Natural killer cell (primary cell): ENCODE data around the gene TMEM87B. TPM values are rescaled to one million over a fixed set of nuclear protein-coding genes. Genes with fewer than 3 reads are reported as not detected.

Experiments
- ATAC-seq, 3 donors: fragments of 150-1000 bp in 2 of 3; fragments of 200-7000 bp in 1 of 3; cut with Tn5 transposase; 1 replicate in 1 of 3; 2 replicates in 2 of 3; pipeline ENCODE4 v1.10.0; 2021; ENCODE audit warnings: mild to moderate bottlenecking in 2 of 3, moderate library complexity in 2 of 3
- DNase-seq, 2 donors: peaks; one replicate each; pipeline versions ENCODE4 v3.0.0 to v3.0.0-alpha.2; 2013 to 2021; ENCODE audit warnings: mixed read lengths in 1 of 2
- H3K27ac ChIP-seq: one replicate; pipeline ENCODE4 v1.5.1; 2013; ENCODE audit warnings: mild to moderate bottlenecking, low read length
- H3K27me3 ChIP-seq: one replicate; pipeline ENCODE4 v1.6.1; 2013; ENCODE audit warnings: low read length; ENCODE audit not compliant: control insufficient read depth, insufficient read depth
- H3K36me3 ChIP-seq: one replicate; pipeline ENCODE4 v1.6.1; 2013; ENCODE audit warnings: low read length; ENCODE audit not compliant: control insufficient read depth, insufficient read depth
- H3K4me1 ChIP-seq: one replicate; pipeline ENCODE4 v1.6.1; 2013; ENCODE audit warnings: low read length; ENCODE audit not compliant: control insufficient read depth, insufficient read depth
- H3K4me3 ChIP-seq: one replicate; pipeline ENCODE4 v1.5.1; 2013; ENCODE audit warnings: low read length
- H3K9me3 ChIP-seq: one replicate; pipeline ENCODE4 v1.6.1; 2013; ENCODE audit warnings: low read length; ENCODE audit not compliant: control insufficient read depth, insufficient read depth
- H3K27ac Mint-ChIP-seq, 2 donors: one replicate each; pipeline ENCODE4 v1.8.0; 2022; ENCODE audit warnings: mild to moderate bottlenecking in 2 of 2, mixed read lengths in 2 of 2, moderate library complexity in 1 of 2
- H3K27me3 Mint-ChIP-seq, 2 donors: one replicate each; pipeline ENCODE4 v1.8.0; 2022; ENCODE audit warnings: low read depth in 2 of 2, mixed read lengths in 2 of 2
- H3K36me3 Mint-ChIP-seq: one replicate; pipeline ENCODE4 v1.8.0; 2022; ENCODE audit warnings: mixed read lengths
- H3K4me1 Mint-ChIP-seq, 2 donors: one replicate each; pipeline ENCODE4 v1.8.0; 2022; ENCODE audit warnings: mixed read lengths in 2 of 2
- H3K4me3 Mint-ChIP-seq: one replicate; pipeline ENCODE4 v1.8.0; 2022; ENCODE audit warnings: mild to moderate bottlenecking, moderate library complexity, mixed read lengths
- H3K9me3 Mint-ChIP-seq, 2 donors: one replicate each; pipeline ENCODE4 v1.8.0; 2022; ENCODE audit warnings: mixed read lengths in 2 of 2
- WGBS: methylation state at CpG from one replicate; pipeline ENCODE4 v1.1.7; 2013; ENCODE audit warnings: missing lambda C conversion rate; ENCODE audit not compliant: insufficient coverage; 5-methylcytosine and 5-hydroxymethylcytosine counted together
- intact Hi-C: fragments of 100-400 bp; cut with micrococcal nuclease; formaldehyde crosslinking; loops from one replicate; pipeline ENCODE4 v1.14.2; 2022
- total RNA-seq, 4 donors: library from RNA; stranded (reverse); fragments of 120-200 nt in 1 of 4; gene quantifications; one replicate each; pipeline versions ENCODE4 v1.2.3 to v1.2.4, GENCODE V29; 2013 to 2022
- TF ChIP-seq, protein P1 (sequence below): fragments of 200-600 bp; IDR thresholded peaks from one replicate; pipeline ENCODE4 v1.8.0; 2022; ENCODE audit warnings: antibody characterized with exemption

Gene TMEM87B
- total RNA-seq, 3 donors from 2014 or later (not counting 1 experiment from before 2014, with no cell fraction given): 9.6 to 15.7 (median 13.6) TPM

DNA sequence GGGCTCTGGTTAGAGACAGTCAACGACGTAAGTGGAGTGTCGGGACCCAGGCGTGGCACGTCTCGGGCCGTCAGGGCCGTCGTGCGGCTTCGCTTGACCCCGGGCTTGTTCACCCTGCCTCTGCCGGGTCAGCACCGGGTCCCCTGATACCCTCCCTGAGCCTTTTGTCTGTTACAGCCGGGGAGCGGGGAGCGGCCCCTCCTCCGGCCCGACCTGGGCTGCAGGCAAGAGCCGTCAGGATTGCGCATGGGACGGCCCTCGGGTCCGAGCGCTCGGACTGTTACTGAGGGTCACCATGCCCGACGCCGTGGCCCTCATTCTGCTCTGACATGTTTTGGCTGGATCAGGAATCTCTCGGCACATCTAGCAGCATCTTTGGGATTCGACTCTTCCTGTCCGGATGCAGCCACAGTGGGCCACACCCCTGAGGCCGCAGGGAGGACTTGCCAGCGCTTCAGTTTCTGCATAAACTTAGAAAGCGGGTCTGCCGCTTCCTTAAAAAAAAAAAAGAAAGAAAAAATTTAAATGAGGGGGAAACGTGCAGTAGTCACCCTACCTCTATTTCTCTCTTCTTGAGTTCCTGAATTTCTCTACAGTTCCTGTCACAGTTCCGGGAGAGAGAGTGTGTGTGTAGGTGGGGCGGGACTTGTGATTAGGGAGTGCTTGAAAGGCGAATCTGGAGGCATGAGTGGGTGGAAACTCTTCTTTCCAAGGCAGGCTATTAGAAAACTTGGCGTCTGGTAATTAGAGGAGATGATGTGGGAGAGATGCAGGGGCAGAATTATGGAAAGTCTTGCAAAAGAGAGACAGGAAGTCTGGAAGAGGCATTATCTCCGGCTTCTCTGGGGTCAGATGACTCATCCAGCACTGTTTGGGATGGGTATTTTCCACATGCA lies 909 bp downstream of the TMEM87B start:
- intact Hi-C loops: loop anchor here (1.0 to 2.0 kb wide), 2 partner anchors 171 to 198 kb away; partner anchors contain the start of gene ANAPC1

DNA sequence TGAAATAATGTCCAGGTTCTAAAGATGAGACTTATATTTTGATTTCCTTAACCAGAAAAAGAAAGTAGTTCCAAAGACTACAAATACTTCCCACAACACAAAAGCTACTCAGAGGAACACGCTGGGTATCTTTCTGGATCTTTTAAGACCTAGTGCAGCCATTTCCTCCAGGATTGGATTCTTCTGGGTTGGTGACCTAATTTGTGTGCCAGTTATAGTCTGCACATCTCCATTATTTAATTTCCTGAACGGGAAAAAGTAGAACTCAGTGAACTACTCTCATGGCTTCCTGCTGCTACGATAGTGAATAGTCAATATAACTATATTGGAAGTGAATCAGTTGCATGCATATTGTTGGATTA lies 1.5 kb downstream of the TMEM87B start:
- ATAC-seq (no peak), DNase-seq (no peak)
- 59% methylated on average over 3 of the region's 3 CpGs for WGBS
- peaks cover 15% of the 10 kb centered on the region for H3K4me1 ChIP-seq
- no peak overlapping the region for H3K4me3 ChIP-seq
- no peaks in the 10 kb centered on the region for H3K36me3 Mint-ChIP-seq
- H3K36me3 ChIP-seq: peaks cover 7% of the 10 kb centered on the region
- intact Hi-C loops: no loop called here
- H3K4me3 Mint-ChIP-seq: peak overlapping the region; percentile 97
- H3K4me1 Mint-ChIP-seq: peaks cover 47% of the 10 kb centered on the region in 2 donors
- no peak overlapping the region for H3K27ac ChIP-seq
- H3K9me3 Mint-ChIP-seq: no peaks in the 10 kb centered on the region
- no peaks in the 10 kb centered on the region for H3K27me3 ChIP-seq
- H3K27ac Mint-ChIP-seq: peak overlapping the region; percentile 92
- H3K27me3 Mint-ChIP-seq: no peaks in the 10 kb centered on the region
- H3K9me3 ChIP-seq: no peaks in the 10 kb centered on the region
- TF ChIP-seq, protein P1, sequence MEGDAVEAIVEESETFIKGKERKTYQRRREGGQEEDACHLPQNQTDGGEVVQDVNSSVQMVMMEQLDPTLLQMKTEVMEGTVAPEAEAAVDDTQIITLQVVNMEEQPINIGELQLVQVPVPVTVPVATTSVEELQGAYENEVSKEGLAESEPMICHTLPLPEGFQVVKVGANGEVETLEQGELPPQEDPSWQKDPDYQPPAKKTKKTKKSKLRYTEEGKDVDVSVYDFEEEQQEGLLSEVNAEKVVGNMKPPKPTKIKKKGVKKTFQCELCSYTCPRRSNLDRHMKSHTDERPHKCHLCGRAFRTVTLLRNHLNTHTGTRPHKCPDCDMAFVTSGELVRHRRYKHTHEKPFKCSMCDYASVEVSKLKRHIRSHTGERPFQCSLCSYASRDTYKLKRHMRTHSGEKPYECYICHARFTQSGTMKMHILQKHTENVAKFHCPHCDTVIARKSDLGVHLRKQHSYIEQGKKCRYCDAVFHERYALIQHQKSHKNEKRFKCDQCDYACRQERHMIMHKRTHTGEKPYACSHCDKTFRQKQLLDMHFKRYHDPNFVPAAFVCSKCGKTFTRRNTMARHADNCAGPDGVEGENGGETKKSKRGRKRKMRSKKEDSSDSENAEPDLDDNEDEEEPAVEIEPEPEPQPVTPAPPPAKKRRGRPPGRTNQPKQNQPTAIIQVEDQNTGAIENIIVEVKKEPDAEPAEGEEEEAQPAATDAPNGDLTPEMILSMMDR: no peak

More for the DNA sequence above, 909 bp downstream of the TMEM87B start:
- Histone ChIP-seq H3K36me3 (peaks cover under 1% of the 10 kb centered on the region), H3K27ac (peak overlapping the region; percentile 86), H3K9me3 (no peaks in the 10 kb centered on the region), H3K4me1 (peaks cover 15% of the 10 kb centered on the region), H3K4me3 (peak overlapping the region; percentile 69), H3K27me3 (no peaks in the 10 kb centered on the region)
- DNase-seq: peak in 1 of 2 donors; percentile 57
- no peak for ATAC-seq
- Mint-ChIP-seq H3K27me3 (no peaks in the 10 kb centered on the region), H3K36me3 (no peaks in the 10 kb centered on the region), H3K27ac (peak overlapping the region; percentile 92), H3K4me3 (peak overlapping the region; percentile 97), H3K9me3 (no peaks in the 10 kb centered on the region), H3K4me1 (peaks cover 43 to 47% of the 10 kb centered on the region in 2 donors)
- TF ChIP-seq, protein P1: no peak
- under 1% methylated on average over 41 of the region's 42 CpGs for WGBS

DNA sequence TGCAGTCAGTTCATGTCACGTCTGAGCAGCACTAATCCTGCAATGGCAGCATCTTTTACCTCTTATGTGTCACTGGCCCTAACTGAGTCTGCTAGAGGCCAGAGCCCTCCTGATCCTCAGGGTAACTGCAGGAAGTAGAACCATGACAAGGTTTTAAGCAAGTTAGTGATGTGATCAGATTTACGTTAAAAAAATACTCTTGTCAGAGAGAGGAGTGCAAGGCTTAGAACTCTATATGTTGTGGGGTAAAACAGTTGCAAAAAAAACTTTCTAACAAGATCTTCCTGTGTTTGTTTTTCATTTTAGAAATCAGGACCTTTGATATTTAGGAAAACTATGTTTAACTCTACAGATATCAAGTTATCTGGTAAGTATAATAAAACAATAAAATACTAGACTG lies 4.6 kb downstream of the TMEM87B start:
- H3K27ac Mint-ChIP-seq: no peak overlapping the region
- no peak for DNase-seq
- peaks cover 47 to 50% of the 10 kb centered on the region in 2 donors for H3K4me1 Mint-ChIP-seq
- Histone ChIP-seq H3K9me3 (no peaks in the 10 kb centered on the region), H3K4me1 (peaks cover 10% of the 10 kb centered on the region), H3K27ac (no peak overlapping the region), H3K36me3 (peaks cover 24% of the 10 kb centered on the region), H3K27me3 (no peaks in the 10 kb centered on the region), H3K4me3 (no peak overlapping the region)
- 95% methylated on average over 1 of the region's 2 CpGs for WGBS
- intact Hi-C loops: no loop called here
- H3K27me3 Mint-ChIP-seq: no peaks in the 10 kb centered on the region
- H3K36me3 Mint-ChIP-seq: no peaks in the 10 kb centered on the region
- no peak for ATAC-seq
- no peaks in the 10 kb centered on the region for H3K9me3 Mint-ChIP-seq
- TF ChIP-seq, protein P1: no peak
- no peak overlapping the region for H3K4me3 Mint-ChIP-seq
